Amniotic stem cell (primary cell): ENCODE measurements around the gene CETP.
"Not testable (repeated sequence)": the region's sequence is repeated elsewhere in the genome, so short reads cannot be mapped to it uniquely, and the experiment has no call there.

Source experiments
- DNase-seq: peaks from one replicate; lab custom pipeline; 2025; lab: John Stamatoyannopoulos, UW

The CETP gene

DNA sequence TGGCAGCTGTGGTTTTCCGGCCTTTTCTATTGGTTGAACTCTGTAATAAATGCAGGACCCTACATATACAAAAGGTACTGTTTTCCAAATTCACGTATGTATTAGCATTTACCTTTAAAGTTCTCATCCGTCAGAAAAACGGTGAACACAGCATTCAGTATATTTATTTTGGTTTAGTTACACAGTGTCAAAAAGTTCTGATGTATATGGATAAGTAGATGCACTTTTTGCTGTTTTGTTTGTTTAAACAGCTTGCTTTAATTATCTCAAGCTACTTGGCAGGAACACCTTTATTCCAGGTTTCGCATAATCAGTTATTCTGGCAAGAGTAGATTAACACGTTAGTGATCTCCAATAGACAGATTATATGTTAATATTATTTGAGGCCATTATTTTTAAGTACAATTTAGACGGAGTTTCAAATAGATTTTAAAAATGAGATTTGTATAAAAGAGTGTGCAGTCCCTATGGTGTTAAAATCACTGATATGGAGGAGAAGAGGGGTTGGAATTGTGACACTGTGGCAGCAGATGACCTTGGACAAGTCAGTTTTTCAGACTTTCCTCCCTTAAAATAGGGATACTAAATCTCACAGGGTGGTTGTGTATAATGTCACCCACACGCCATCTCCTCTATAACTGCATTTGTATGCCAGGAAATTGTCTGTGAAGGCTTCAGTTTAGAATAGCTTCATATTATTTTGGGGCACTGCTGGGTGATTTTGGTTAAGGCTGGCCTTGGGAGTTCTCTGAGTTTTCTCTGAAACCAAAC lies 27.7 kb upstream of the CETP start:
- no peak for DNase-seq

- not testable (repeated sequence) for DNase-seq
Measured at GRCh38 chr16:56934599-56935145, 27.1 kb upstream of the CETP start.

DNA sequence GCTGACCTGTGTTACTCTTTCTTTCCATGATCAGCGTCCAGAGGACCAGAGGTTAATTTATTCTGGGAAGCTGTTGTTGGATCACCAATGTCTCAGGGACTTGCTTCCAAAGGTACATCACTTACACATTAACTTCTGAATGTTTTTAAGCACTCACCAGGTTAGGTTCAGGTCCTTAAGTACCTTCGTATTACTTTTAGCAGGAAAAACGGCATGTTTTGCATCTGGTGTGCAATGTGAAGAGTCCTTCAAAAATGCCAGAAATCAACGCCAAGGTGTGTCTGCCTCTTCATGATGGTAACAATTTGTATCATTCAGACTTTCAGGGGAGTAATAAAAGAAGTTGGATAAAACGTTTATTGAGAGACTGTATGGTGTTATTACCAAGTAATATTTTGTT lies 26.5 kb upstream of the CETP start:
- DNase-seq, result no peak

GRCh38 chr16:56936491-56936890 lies 25.3 kb upstream of the CETP start:
- no peak for DNase-seq

DNA sequence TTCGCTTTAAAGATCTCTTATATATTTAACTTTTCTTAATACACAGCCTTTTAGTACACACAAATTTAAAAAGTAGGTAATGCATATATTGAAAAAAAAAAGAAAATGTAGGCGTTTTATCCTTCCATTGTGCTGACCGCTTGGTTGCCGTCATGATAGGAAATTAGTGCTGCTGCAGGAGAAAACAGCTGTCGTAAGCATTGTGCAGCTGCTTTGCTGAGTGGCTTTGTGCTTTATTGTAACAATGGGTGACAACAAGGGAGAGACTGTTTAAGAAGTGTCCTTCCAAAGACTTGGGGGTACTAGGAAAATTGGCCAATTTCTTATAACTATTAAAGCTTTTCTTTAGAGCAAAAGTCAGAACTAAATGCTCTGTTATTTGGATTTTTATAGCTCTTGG lies 24.8 kb upstream of the CETP start:
- no peak for DNase-seq

DNA sequence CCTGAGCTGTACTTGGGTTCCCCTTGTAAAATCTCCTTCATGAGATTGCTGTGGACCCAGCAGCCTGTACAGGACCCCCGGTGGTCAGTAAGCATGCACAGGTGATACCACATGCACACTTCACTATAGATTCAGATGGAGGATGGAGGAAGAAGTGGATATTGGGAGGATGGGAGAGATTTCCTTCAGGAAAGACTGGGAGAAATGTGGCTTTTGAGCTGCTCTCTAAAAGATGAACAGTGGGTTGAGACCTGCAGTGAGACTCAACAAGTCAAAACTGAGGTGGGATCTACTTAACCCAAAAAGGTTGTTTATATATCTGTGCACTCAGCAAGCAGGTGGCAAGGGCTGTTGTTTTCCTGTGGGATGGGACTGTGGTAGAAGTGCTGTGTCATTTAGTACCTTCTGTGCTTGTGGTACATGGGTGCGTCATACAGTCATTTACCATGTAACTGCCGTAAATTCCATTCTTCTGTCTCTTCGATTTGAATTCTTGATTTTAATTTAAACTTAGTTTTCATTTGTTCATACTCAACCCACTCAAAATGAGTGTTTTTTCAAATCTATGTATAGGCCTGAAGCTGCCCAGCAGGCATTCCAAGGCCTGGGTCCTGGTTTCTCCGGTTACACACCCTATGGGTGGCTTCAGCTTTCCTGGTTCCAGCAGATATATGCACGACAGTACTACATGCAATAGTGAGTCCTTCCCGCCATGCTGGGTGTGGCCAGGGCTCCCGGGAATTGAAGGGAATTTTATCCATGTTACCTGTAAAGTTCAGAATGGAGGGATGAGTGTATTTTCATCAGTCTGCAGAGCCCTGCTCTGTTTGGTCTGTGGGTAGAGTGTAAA lies 22.9 kb upstream of the CETP start:
- no peak for DNase-seq

DNA sequence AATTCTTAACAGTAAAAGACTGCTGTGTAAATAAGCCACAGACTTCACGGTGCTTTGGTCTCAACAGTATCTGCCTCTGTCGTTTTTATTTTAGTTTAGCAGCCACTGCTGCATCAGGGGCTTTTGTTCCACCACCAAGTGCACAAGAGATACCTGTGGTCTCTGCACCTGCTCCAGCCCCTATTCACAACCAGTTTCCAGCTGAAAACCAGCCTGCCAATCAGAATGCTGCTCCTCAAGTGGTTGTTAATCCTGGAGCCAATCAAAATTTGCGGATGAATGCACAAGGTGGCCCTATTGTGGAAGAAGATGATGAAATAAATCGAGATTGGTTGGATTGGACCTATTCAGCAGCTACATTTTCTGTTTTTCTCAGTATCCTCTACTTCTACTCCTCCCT lies 21.9 kb upstream of the CETP start:
- no peak for DNase-seq

DNA sequence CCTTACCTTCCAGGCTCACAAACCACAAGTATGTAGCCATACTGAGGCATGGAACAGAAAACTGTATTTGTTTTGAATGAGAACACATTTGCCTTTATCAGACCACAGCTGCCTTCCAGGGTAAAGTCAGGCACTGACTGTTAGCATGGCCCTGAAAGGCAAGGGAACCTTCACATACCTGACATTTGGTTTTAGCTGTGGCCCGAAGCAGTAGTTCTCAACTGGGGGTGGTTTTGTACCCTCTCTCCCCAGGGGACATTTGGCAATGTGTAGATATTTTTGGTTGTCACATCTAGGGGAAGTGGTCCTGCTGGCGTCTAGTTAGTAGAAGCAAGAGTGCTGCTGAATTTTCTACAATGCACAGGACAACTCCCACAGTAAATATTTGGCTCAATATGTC lies 20.7 kb upstream of the CETP start:
- DNase-seq, result no peak

GRCh38 chr16:56941856-56942331 lies 19.9 kb upstream of the CETP start:
- no peak for DNase-seq

GRCh38 chr16:56943761-56944375 lies 17.9 kb upstream of the CETP start:
- DNase-seq, result no peak

DNA sequence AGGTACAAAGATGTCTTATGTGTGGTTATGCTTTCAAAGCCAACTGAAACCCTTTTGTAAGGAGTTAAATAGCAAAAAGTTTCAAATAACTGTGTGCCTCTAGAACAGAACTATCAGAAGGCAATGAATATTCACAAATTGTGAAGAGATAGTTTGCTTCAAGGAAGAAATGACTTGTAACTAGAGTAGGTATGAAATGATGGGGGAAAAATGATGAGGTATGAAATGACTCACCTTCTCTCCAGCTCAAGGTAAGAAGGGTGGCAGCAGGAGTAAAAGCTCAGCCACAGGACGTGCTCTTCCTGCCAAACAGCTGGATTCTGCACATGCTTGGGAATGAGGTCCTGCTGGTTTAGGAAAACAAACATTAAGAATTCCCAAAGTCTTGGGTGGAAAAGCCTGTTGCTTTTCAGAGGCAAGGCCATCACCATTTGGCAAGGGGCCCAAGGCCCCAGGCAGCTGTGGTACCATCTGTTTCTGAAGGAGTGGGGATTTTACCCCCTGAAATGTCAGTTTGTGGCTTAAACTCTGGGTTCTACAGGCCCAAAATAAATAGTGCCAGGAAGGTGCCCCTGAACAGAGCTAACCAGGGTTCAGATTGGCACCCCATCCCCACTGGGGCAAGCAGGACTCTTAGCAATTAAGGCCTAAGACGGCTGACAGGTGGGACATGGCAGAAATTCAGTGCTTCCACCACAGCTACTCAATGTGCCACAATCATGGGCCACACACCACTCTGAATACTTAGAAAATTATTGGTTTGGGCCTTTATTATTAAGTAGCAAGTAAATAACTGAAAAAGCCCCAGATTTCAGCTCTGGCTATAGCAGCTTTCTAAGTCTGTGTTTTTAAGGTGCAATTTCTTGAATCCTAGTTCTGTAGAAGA lies 16.6 kb upstream of the CETP start:
- DNase-seq, result no peak

- DNase-seq, result no peak
Measured at GRCh38 chr16:56945847-56946527, 15.8 kb upstream of the CETP start.

DNA sequence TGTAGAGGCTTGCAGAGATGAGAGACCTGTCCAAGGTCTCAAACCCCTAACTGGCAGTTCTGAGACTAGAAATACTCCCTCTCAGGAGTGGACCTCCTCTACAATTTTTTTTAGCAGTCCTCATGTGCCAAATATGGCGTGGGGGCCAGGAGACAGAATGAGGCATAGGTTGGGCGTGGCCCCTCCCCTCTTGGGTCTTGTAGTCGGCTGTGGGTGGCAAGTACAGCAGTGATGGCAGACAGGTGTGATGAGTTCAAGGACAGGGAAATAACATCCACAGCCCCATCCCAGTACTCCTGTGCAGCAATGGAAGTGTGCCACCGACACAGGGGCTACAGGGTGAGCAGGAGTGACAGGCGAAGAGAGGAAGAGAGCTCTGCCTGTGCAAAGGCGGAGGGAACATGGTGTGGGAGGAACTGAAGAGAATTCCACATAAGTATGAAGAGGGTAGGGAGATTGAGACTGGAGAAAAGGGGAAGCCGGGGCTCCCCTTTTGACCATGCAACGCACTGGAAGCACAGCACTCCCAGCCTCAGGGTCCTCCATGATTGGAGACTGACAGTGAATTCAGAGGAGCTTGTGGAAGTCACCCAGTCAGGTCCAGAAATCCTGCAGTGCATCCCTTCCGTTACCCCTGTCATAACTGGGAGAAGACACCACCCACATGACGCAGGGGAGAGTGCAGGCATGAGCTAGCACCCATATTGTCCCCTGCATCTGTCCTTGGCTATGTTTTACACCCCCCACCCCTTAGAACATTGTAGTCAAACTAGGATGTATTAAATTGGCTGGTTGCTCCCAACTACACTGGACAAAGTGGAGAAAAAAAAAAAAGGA lies 14.8 kb upstream of the CETP start:
- no peak for DNase-seq

- no peak for DNase-seq
Measured at GRCh38 chr16:56947604-56947995, 14.2 kb upstream of the CETP start.

DNA sequence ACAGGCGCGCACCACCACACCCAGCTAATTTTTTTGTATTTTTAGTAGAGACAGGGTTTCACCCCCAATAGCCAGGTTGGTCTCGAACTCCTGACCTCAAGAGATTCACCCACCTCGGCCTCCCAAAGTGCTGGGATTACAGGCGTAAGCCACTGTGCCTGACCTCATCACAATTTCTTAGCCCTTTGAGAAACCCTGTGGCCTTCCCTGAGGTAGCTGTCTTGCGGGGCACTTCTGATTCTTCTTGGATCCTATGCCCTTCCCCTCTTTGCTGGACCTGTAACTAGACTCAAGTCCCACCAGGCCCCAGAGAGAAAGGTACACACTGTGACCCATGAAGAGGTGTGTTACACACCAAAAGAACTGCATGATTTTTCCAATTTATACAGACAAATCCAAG lies 13.5 kb upstream of the CETP start:
- no peak for DNase-seq

GRCh38 chr16:56950051-56950450 lies 11.7 kb upstream of the CETP start:
- no peak for DNase-seq

DNA sequence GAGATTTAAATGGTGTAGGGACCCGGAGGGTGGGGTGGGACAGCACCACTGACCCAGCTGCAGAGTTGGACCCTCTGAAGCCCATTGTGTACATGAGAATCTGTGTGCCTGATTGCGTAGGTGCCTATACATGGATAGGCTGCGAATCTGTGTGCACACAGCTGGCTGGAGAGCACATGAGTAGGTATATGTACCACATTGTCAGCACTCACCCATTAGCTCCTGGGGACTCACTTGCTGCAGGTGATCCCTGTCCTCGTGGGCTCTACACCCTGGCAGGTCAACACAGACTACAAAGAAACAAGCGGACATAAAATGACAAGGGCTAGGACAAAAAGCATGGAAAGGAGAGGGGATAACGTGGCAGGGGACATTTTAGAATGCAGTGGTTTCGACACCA lies 11.3 kb upstream of the CETP start:
- no peak for DNase-seq

- no peak for DNase-seq
Measured at GRCh38 chr16:56950881-56951771, 10.6 kb upstream of the CETP start.

DNA sequence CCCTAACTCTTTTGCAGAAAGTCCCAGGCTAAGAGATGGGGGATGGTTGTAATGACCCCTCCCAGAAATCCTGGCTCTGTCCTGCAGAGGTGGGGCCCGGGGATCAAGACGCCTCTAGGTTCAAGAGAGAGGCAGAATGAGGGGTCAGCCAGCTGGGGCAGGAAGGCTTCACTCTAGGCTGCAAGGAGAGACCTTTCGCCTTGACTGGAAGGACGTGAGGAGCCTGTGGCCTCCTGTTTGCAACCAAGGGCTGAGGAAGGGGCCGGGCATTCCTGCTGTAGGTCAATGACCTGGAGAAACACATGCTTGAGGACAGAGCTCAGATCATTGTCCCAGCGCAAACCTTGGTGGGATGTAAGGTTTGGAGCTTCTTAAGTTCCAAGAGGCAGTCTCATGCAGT lies 8.7 kb upstream of the CETP start:
- no peak for DNase-seq
